CD14-positive monocyte (primary cell): ENCODE measurements around the gene PLXNC1. TPM values are rescaled to one million over a fixed set of nuclear protein-coding genes. Genes with fewer than 3 reads are reported as not detected.

Experiments
- DNase-seq, 3 donors: peaks; one replicate each; pipeline ENCODE4 v3.0.0-alpha.2; 2011 to 2022
- H2AFZ ChIP-seq: 2 replicates; pipeline ENCODE4 v1.6.0; 2012; ENCODE audit warnings: mild to moderate bottlenecking, low read depth, low read length, inconsistent platforms; ENCODE audit not compliant: insufficient read depth, poor library complexity, severe bottlenecking
- H3K27ac ChIP-seq, 2 donors: 1 replicate in 1 of 2; 2 replicates in 1 of 2; pipeline ENCODE4 v1.5.1; 2012 to 2013; ENCODE audit warnings: low read length in 2 of 2, control low read depth in 1 of 2, inconsistent platforms in 1 of 2, low read depth in 1 of 2, mild to moderate bottlenecking in 1 of 2
- H3K27me3 ChIP-seq, 2 donors: one replicate each; pipeline versions ENCODE4 v1.6.0 to v1.6.1; 2011 to 2013; ENCODE audit warnings: low read length in 2 of 2; ENCODE audit not compliant: control insufficient read depth in 2 of 2, insufficient read depth in 2 of 2
- H3K36me3 ChIP-seq, 2 donors: replicated peaks in 1 of 2; 1 replicate in 1 of 2; 2 replicates in 1 of 2; pipeline versions ENCODE4 v1.5.1 to v1.6.1; 2012 to 2013; ENCODE audit warnings: low read length in 2 of 2, control low read depth in 1 of 2, inconsistent platforms in 1 of 2, mild to moderate bottlenecking in 1 of 2; ENCODE audit not compliant: insufficient read depth in 2 of 2, control insufficient read depth in 1 of 2
- H3K4me1 ChIP-seq, 2 donors: 1 replicate in 1 of 2; 2 replicates in 1 of 2; pipeline versions ENCODE4 v1.5.1 to v1.6.1; 2012 to 2013; ENCODE audit warnings: low read length in 2 of 2, control low read depth in 1 of 2, inconsistent platforms in 1 of 2, mild to moderate bottlenecking in 1 of 2, moderate library complexity in 1 of 2; ENCODE audit not compliant: insufficient read depth in 2 of 2, control insufficient read depth in 1 of 2
- H3K4me2 ChIP-seq: replicated peaks from 2 replicates; pipeline ENCODE3; 2012; ENCODE audit warnings: low read length, moderate library complexity, mild to moderate bottlenecking; ENCODE audit not compliant: poor library complexity, severe bottlenecking; ENCODE audit errors: extremely low read depth
- H3K4me3 ChIP-seq, 3 experiments: fragments of 200-600 bp in 1 of 3; sonication (generic) in 1 of 3; replicated peaks in 1 of 3; 1 replicate in 2 of 3; 2 replicates in 1 of 3; pipeline ENCODE4 v1.5.1; 2011 to 2013; ENCODE audit warnings: low read length in 3 of 3, mild to moderate bottlenecking in 3 of 3, control low read depth in 2 of 3, low read depth in 2 of 3, inconsistent platforms in 1 of 3, moderate library complexity in 1 of 3
- H3K79me2 ChIP-seq: 2 replicates; pipeline ENCODE4 v1.6.0; 2012; ENCODE audit warnings: mild to moderate bottlenecking, control low read depth, inconsistent platforms, low read length, moderate library complexity; ENCODE audit not compliant: insufficient read depth
- H3K9ac ChIP-seq: 2 replicates; pipeline ENCODE4 v1.6.0; 2017; ENCODE audit warnings: low read length, mild to moderate bottlenecking; ENCODE audit not compliant: insufficient read depth, poor library complexity, severe bottlenecking
- H3K9me3 ChIP-seq, 2 donors: replicated peaks in 1 of 2; 1 replicate in 1 of 2; 2 replicates in 1 of 2; pipeline versions ENCODE4 v1.5.1 to v1.6.1; 2012 to 2013; ENCODE audit warnings: low read length in 2 of 2, control low read depth in 1 of 2; ENCODE audit not compliant: control insufficient read depth in 1 of 2, insufficient read depth in 1 of 2
- H4K20me1 ChIP-seq: 2 replicates; pipeline ENCODE4 v1.6.0; 2012; ENCODE audit warnings: mild to moderate bottlenecking, low read length, control low read depth, moderate library complexity; ENCODE audit not compliant: insufficient read depth
- H3K27ac Mint-ChIP-seq, 7 donors: one replicate each; pipeline ENCODE4 v1.8.0; 2020; ENCODE audit warnings: mild to moderate bottlenecking in 7 of 7, mixed read lengths in 7 of 7, moderate library complexity in 6 of 7, inconsistent platforms in 2 of 7
- H3K27me3 Mint-ChIP-seq, 3 donors: one replicate each; pipeline ENCODE4 v1.8.0; 2021 to 2022; ENCODE audit warnings: low read depth in 3 of 3, mild to moderate bottlenecking in 3 of 3, mixed read lengths in 3 of 3, moderate library complexity in 3 of 3, inconsistent platforms in 1 of 3
- H3K36me3 Mint-ChIP-seq, 2 donors: one replicate each; pipeline ENCODE4 v1.8.0; 2020; ENCODE audit warnings: mixed read lengths in 2 of 2, inconsistent platforms in 1 of 2, mild to moderate bottlenecking in 1 of 2
- H3K4me1 Mint-ChIP-seq: one replicate; pipeline ENCODE4 v1.8.0; 2020; ENCODE audit warnings: mild to moderate bottlenecking, mixed read lengths
- H3K4me3 Mint-ChIP-seq, 2 donors: one replicate each; pipeline ENCODE4 v1.8.0; 2020; ENCODE audit warnings: mild to moderate bottlenecking in 2 of 2, mixed read lengths in 2 of 2, moderate library complexity in 1 of 2
- H3K9me3 Mint-ChIP-seq, 7 donors: one replicate each; pipeline ENCODE4 v1.8.0; 2020 to 2022; ENCODE audit warnings: mixed read lengths in 7 of 7, mild to moderate bottlenecking in 6 of 7, moderate library complexity in 6 of 7, inconsistent platforms in 2 of 7
- CTCF ChIP-seq: fragments of 200-600 bp; IDR thresholded peaks from one replicate; pipeline ENCODE4 v1.8.0; 2022; ENCODE audit warnings: antibody characterized with exemption, mild to moderate bottlenecking
- WGBS: methylation state at CpG from one replicate; pipeline ENCODE4 v1.1.5; 2013; ENCODE audit warnings: missing lambda C conversion rate; ENCODE audit not compliant: insufficient coverage; 5-methylcytosine and 5-hydroxymethylcytosine counted together
- intact Hi-C, 2 donors: fragments of 100-400 bp; cut with micrococcal nuclease; formaldehyde crosslinking; loops; one replicate each; pipeline versions ENCODE4 v1.15.0 to v1.15.1; 2023
- polyA plus RNA-seq, 3 donors: library from polyadenylated mRNA; depleted of rRNA in 1 of 3; unstranded in 2 of 3; stranded (reverse) in 1 of 3; fragments of 300-500 nt in 2 of 3; fragments of >200 nt in 1 of 3; fragmentation: Illumina TruSeq in 2 of 3; gene quantifications; 1 replicate in 2 of 3; 2 replicates in 1 of 3; pipeline ENCODE4 v1.2.3, GENCODE V29; 2012 to 2021

The PLXNC1 gene
- polyA plus RNA-seq, 3 donors = 14.3 to 35.2 (median 15.4) TPM

GRCh38 chr12:94121886-94122285 lies 26.5 kb upstream of the PLXNC1 start:
- Mint-ChIP-seq H3K27ac (no peak overlapping the region), H3K27me3 (peaks cover 0 to 4% (median 0%) of the 10 kb centered on the region in 3 donors), H3K9me3 (peaks cover 0 to 1% (median 0%) of the 10 kb centered on the region in 7 donors), H3K4me1 (peaks cover 50% of the 10 kb centered on the region), H3K36me3 (no peaks in the 10 kb centered on the region), H3K4me3 (no peak overlapping the region)
- Histone ChIP-seq H3K9ac (no peak overlapping the region), H3K27me3 (no peaks in the 10 kb centered on the region), H3K79me2 (no peaks in the 10 kb centered on the region), H3K4me2 (no peak overlapping the region), H3K36me3 (no peaks in the 10 kb centered on the region), H3K4me1 (peaks cover 48 to 53% of the 10 kb centered on the region in 2 donors), H3K27ac (no peak overlapping the region), H2AFZ (no peak overlapping the region), H3K9me3 (no peaks in the 10 kb centered on the region), H4K20me1 (no peaks in the 10 kb centered on the region), H3K4me3 (no peak overlapping the region)
- intact Hi-C loops = no loop called here
- DNase-seq = no peak
- WGBS = 100% methylated on average over 1 of the region's 3 CpGs
- no peak for TF ChIP-seq CTCF

GRCh38 chr12:94122591-94122990 lies 25.8 kb upstream of the PLXNC1 start:
- no peaks in the 10 kb centered on the region for H4K20me1 ChIP-seq
- no peaks in the 10 kb centered on the region for H3K36me3 Mint-ChIP-seq
- H3K9me3 Mint-ChIP-seq = peaks cover 0 to 1% (median 0%) of the 10 kb centered on the region in 7 donors
- peak overlapping the region in 4 of 7 donors; percentile 47 to 98 (median 90) for H3K27ac Mint-ChIP-seq
- H3K9me3 ChIP-seq = no peaks in the 10 kb centered on the region
- H3K9ac ChIP-seq = no peak overlapping the region
- peaks cover 0 to 4% (median 0%) of the 10 kb centered on the region in 3 donors for H3K27me3 Mint-ChIP-seq
- H3K4me3 Mint-ChIP-seq = peak overlapping the region in 1 of 2 donors; percentile 5
- no peak for TF ChIP-seq CTCF
- H3K4me2 ChIP-seq = peak overlapping the region; percentile 48
- H3K4me1 Mint-ChIP-seq = peaks cover 57% of the 10 kb centered on the region
- peak overlapping the region in 1 of 3 experiments; percentile 36 for H3K4me3 ChIP-seq
- no peak overlapping the region for H2AFZ ChIP-seq
- no peak for DNase-seq
- no CpG with 5 or more reads among the region's 3 CpGs for WGBS
- H3K36me3 ChIP-seq = no peaks in the 10 kb centered on the region
- no peaks in the 10 kb centered on the region for H3K79me2 ChIP-seq
- H3K27ac ChIP-seq = peak overlapping the region in 1 of 2 donors; percentile 55
- intact Hi-C loops = no loop called here
- H3K4me1 ChIP-seq = peaks cover 55 to 60% of the 10 kb centered on the region in 2 donors
- no peaks in the 10 kb centered on the region for H3K27me3 ChIP-seq
